SH-SY5Y (cell line): ENCODE data around the gene GDF9.

Experiments used
- GATA2 ChIP-seq: IDR thresholded peaks from 2 replicates; pipeline ENCODE4 v1.6.1; 2011; ENCODE audit warnings: mild to moderate bottlenecking, low read depth, low read length
- GATA3 ChIP-seq: IDR thresholded peaks from 2 replicates; pipeline ENCODE4 v1.6.1; 2011; ENCODE audit warnings: low read depth, mild to moderate bottlenecking, low read length, moderate library complexity

- TF ChIP-seq GATA2 (no peak), GATA3 (no peak)
Measured at GRCh38 chr5:132883261-132883834, 17.1 kb upstream of the GDF9 start.
